Brain microvascular endothelial cell (primary cell): ENCODE measurements around the gene SNED1.
A peak's percentile ranks its signal among the peaks of the same experiment; 100 is the strongest.

Experiments used
- DNase-seq: peaks from one replicate; pipeline ENCODE4 v3.0.0-alpha.2; 2020
- H3K27ac ChIP-seq: fragments of 250-450 bp; sonication (Bioruptor Pico); 2 replicates; pipeline ENCODE4 v1.5.1; 2020; ENCODE audit warnings: mild to moderate bottlenecking, moderate library complexity
- H3K27me3 ChIP-seq: fragments of 250-450 bp; sonication (Bioruptor Pico); replicated peaks from 2 replicates; pipeline ENCODE4 v1.5.1; 2020; ENCODE audit warnings: mild to moderate bottlenecking
- H3K36me3 ChIP-seq: fragments of 250-450 bp; sonication (Bioruptor Pico); replicated peaks from 2 replicates; pipeline ENCODE4 v1.5.1; 2020; ENCODE audit warnings: mild to moderate bottlenecking
- H3K4me3 ChIP-seq: 2 replicates; pipeline ENCODE4 v1.5.1; 2011; ENCODE audit warnings: low read depth, mild to moderate bottlenecking, control low read depth, low read length, moderate library complexity
- in situ Hi-C: cut with HindIII; loops from 2 replicates; pipeline ENCODE4 v1.10.0; 2017; ENCODE audit warnings: low sequenced_read_pairs, low pct_ligation_motif_present
- TF ChIP-seq, protein P1 (sequence below): IDR thresholded peaks from 2 replicates; pipeline ENCODE4 v1.5.1; 2011; ENCODE audit warnings: low read depth, mild to moderate bottlenecking, moderate library complexity, low read length, control low read depth, inconsistent platforms; ENCODE audit errors: missing control alignments

Gene SNED1

GRCh38 chr2:240994171-240994896 lies 4.1 kb upstream of the SNED1 start:
- in situ Hi-C loops: no loop called here
- no peak for DNase-seq
- Histone ChIP-seq H3K36me3 (no peaks in the 10 kb centered on the region), H3K27ac (no peak overlapping the region), H3K4me3 (no peak overlapping the region), H3K27me3 (no peaks in the 10 kb centered on the region)
- TF ChIP-seq, protein P1, sequence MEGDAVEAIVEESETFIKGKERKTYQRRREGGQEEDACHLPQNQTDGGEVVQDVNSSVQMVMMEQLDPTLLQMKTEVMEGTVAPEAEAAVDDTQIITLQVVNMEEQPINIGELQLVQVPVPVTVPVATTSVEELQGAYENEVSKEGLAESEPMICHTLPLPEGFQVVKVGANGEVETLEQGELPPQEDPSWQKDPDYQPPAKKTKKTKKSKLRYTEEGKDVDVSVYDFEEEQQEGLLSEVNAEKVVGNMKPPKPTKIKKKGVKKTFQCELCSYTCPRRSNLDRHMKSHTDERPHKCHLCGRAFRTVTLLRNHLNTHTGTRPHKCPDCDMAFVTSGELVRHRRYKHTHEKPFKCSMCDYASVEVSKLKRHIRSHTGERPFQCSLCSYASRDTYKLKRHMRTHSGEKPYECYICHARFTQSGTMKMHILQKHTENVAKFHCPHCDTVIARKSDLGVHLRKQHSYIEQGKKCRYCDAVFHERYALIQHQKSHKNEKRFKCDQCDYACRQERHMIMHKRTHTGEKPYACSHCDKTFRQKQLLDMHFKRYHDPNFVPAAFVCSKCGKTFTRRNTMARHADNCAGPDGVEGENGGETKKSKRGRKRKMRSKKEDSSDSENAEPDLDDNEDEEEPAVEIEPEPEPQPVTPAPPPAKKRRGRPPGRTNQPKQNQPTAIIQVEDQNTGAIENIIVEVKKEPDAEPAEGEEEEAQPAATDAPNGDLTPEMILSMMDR: no peak

GRCh38 chr2:240995041-240996021 lies 3.1 kb upstream of the SNED1 start:
- no peak for DNase-seq
- TF ChIP-seq, protein P1: no peak
- Histone ChIP-seq H3K27me3 (no peaks in the 10 kb centered on the region), H3K4me3 (no peak overlapping the region), H3K36me3 (no peaks in the 10 kb centered on the region), H3K27ac (no peak overlapping the region)
- in situ Hi-C loops: no loop called here

GRCh38 chr2:240996161-240996833 lies 2.1 kb upstream of the SNED1 start:
- H3K27me3 ChIP-seq: no peaks in the 10 kb centered on the region
- TF ChIP-seq, protein P1: no peak
- H3K27ac ChIP-seq: no peak overlapping the region
- no peak for DNase-seq
- no peak overlapping the region for H3K4me3 ChIP-seq
- in situ Hi-C loops: no loop called here
- no peaks in the 10 kb centered on the region for H3K36me3 ChIP-seq

DNA sequence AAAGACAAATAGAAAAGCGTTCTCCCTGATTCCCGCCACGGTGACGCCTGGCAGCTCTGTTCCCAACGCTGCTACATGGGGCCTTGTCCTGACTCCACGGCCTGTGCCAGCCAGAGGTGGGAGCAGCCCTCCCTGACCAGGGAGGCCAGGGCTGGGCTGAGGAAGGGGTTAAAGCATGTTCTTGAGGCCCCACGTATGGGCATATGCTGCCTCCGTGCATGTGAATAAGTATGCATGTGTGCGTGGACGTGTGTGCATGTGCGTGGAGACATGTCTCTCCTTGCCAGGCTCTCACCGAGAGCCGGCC lies 1.6 kb upstream of the SNED1 start:
- no peaks in the 10 kb centered on the region for H3K27me3 ChIP-seq
- in situ Hi-C loops: no loop called here
- no peaks in the 10 kb centered on the region for H3K36me3 ChIP-seq
- DNase-seq: no peak
- no peak overlapping the region for H3K27ac ChIP-seq
- TF ChIP-seq, protein P1: no peak
- H3K4me3 ChIP-seq: no peak overlapping the region

GRCh38 chr2:240997141-240997855 lies 1.1 kb upstream of the SNED1 start:
- Histone ChIP-seq H3K4me3 (no peak overlapping the region), H3K27ac (no peak overlapping the region), H3K27me3 (no peaks in the 10 kb centered on the region), H3K36me3 (no peaks in the 10 kb centered on the region)
- peak; percentile 64 for DNase-seq
- in situ Hi-C loops: no loop called here
- TF ChIP-seq, protein P1: no peak
